Sigmoid colon (tissue), 4 donors: ENCODE data around the gene SPATA4.

Experiments
- CTCF ChIP-seq, 4 experiments: fragments of 450-650 bp in 3 of 4; fragments of 200-600 bp in 1 of 4; IDR thresholded peaks; one replicate each; pipeline ENCODE4 v1.5.1; 2016 to 2019; ENCODE audit warnings: antibody characterized with exemption in 4 of 4, mild to moderate bottlenecking in 3 of 4, moderate library complexity in 2 of 4
- POLR2A ChIP-seq, 2 donors: fragments of 450-650 bp; IDR thresholded peaks; one replicate each; pipeline ENCODE4 v1.6.1; 2016; ENCODE audit warnings: antibody characterized with exemption in 2 of 2, mild to moderate bottlenecking in 2 of 2, moderate library complexity in 2 of 2
- POLR2AphosphoS5 ChIP-seq, 4 donors: sonication (generic); formaldehyde crosslinking; IDR thresholded peaks; one replicate each; pipeline ENCODE4 v1.6.1; 2017; ENCODE audit warnings: antibody characterized with exemption in 4 of 4

- TF ChIP-seq CTCF (IDR thresholded peaks at IDR 0.05) (no peak), POLR2A (IDR thresholded peaks at IDR 0.05) (no peak), POLR2AphosphoS5 (IDR thresholded peaks at IDR 0.05) (no peak)
Observed at GRCh38 chr4:176236946-176237345, 41.6 kb upstream of the SPATA4 start.
